ENCODE measurements around the gene TGIF1. TPM values are rescaled to one million over a fixed set of nuclear protein-coding genes. Genes with fewer than 3 reads are reported as not detected.

The TGIF1 gene
- total RNA-seq, 2 experiments from 2014 or later, result 23.7 to 24.1 TPM

- DNase-seq, result no peak
- H3K27me3 Mint-ChIP-seq (ENCODE audit: low read depth), result peaks cover 25% of the 10 kb centered on the region
- H3K27ac Mint-ChIP-seq, result no peak overlapping the region
- intact Hi-C loops (cut with micrococcal nuclease), result no loop called here
- CTCF ChIA-PET, result interaction anchor here (0.7 to 2.6 kb wide), 4 partner anchors 13 to 92 kb away, joined by 3 to 8 read pairs (median 4); no protein-coding TSS in a partner anchor
- peaks cover 20% of the 10 kb centered on the region for H3K4me1 Mint-ChIP-seq (ENCODE audit: low read depth)
- no peak overlapping the region for H3K4me3 Mint-ChIP-seq
- no peaks in the 10 kb centered on the region for H3K9me3 Mint-ChIP-seq
- H3K36me3 Mint-ChIP-seq (ENCODE audit: low read depth), result no peaks in the 10 kb centered on the region
Observed at GRCh38 chr18:3493501-3494244, 43.7 kb downstream of the TGIF1 start.

GRCh38 chr18:3494245-3494526, 44.2 kb downstream of the TGIF1 start:
- H3K4me1 Mint-ChIP-seq (ENCODE audit: low read depth), result peaks cover 22% of the 10 kb centered on the region
- peaks cover 27% of the 10 kb centered on the region for H3K27me3 Mint-ChIP-seq (ENCODE audit: low read depth)
- intact Hi-C loops (cut with micrococcal nuclease), result no loop called here
- H3K36me3 Mint-ChIP-seq (ENCODE audit: low read depth), result no peaks in the 10 kb centered on the region
- no peak overlapping the region for H3K4me3 Mint-ChIP-seq
- no peak for DNase-seq
- H3K9me3 Mint-ChIP-seq, result no peaks in the 10 kb centered on the region
- CTCF ChIA-PET, result interaction anchor here (1.4 to 2.6 kb wide), 3 partner anchors 13 to 91 kb away, joined by 3 to 8 read pairs (median 4); no protein-coding TSS in a partner anchor
- H3K27ac Mint-ChIP-seq, result no peak overlapping the region

GRCh38 chr18:3494569-3494968, 44.6 kb downstream of the TGIF1 start:
- no peaks in the 10 kb centered on the region for H3K9me3 Mint-ChIP-seq
- H3K27me3 Mint-ChIP-seq (ENCODE audit: low read depth), result peaks cover 30% of the 10 kb centered on the region
- DNase-seq, result no peak
- no peaks in the 10 kb centered on the region for H3K36me3 Mint-ChIP-seq (ENCODE audit: low read depth)
- no peak overlapping the region for H3K27ac Mint-ChIP-seq
- no peak overlapping the region for H3K4me3 Mint-ChIP-seq
- CTCF ChIA-PET, result interaction anchor here (1.4 to 2.6 kb wide), 4 partner anchors 9 to 91 kb away, joined by 3 to 8 read pairs (median 4); no protein-coding TSS in a partner anchor
- intact Hi-C loops (cut with micrococcal nuclease), result no loop called here
- peaks cover 26% of the 10 kb centered on the region for H3K4me1 Mint-ChIP-seq (ENCODE audit: low read depth)

- intact Hi-C loops (cut with micrococcal nuclease), result no loop called here
- peaks cover 33% of the 10 kb centered on the region for H3K27me3 Mint-ChIP-seq (ENCODE audit: low read depth)
Observed at GRCh38 chr18:3495691-3496430, 45.9 kb downstream of the TGIF1 start.

GRCh38 chr18:3498698-3499471, 48.9 kb downstream of the TGIF1 start:
- peak overlapping the region; percentile 62 for H3K4me3 Mint-ChIP-seq
- intact Hi-C loops (cut with micrococcal nuclease), result no loop called here
- DNase-seq, result peak; percentile 30
- no peaks in the 10 kb centered on the region for H3K36me3 Mint-ChIP-seq (ENCODE audit: low read depth)
- peaks cover 34% of the 10 kb centered on the region for H3K27me3 Mint-ChIP-seq (ENCODE audit: low read depth)
- H3K4me1 Mint-ChIP-seq (ENCODE audit: low read depth), result peaks cover 29% of the 10 kb centered on the region
- no peaks in the 10 kb centered on the region for H3K9me3 Mint-ChIP-seq
- no peak overlapping the region for H3K27ac Mint-ChIP-seq
- CTCF ChIA-PET, result interaction anchor here (0.6 to 2.7 kb wide), 6 partner anchors 9 to 175 kb away, joined by 3 to 9 read pairs (median 3); no protein-coding TSS in a partner anchor

More at GRCh38 chr18:3495691-3496430, 45.9 kb downstream of the TGIF1 start:
- no peak for DNase-seq
- no peaks in the 10 kb centered on the region for H3K9me3 Mint-ChIP-seq
- H3K27ac Mint-ChIP-seq, result no peak overlapping the region
- H3K4me1 Mint-ChIP-seq (ENCODE audit: low read depth), result peaks cover 30% of the 10 kb centered on the region
- CTCF ChIA-PET, result interaction anchor here (1.4 kb wide), 1 partner anchor 10 kb away, joined by 3 read pairs; no protein-coding TSS in a partner anchor
- H3K4me3 Mint-ChIP-seq, result no peak overlapping the region
- no peaks in the 10 kb centered on the region for H3K36me3 Mint-ChIP-seq (ENCODE audit: low read depth)

- CTCF ChIA-PET, result interaction anchor here (0.6 to 2.7 kb wide), 5 partner anchors 9 to 176 kb away, joined by 3 to 9 read pairs (median 4); no protein-coding TSS in a partner anchor
- Mint-ChIP-seq H3K36me3 (ENCODE audit: low read depth) (no peaks in the 10 kb centered on the region), H3K27me3 (ENCODE audit: low read depth) (peaks cover 31% of the 10 kb centered on the region), H3K27ac (no peak overlapping the region), H3K4me1 (ENCODE audit: low read depth) (peaks cover 25% of the 10 kb centered on the region), H3K4me3 (peak overlapping the region; percentile 52), H3K9me3 (no peaks in the 10 kb centered on the region)
- no peak for DNase-seq
- intact Hi-C loops (cut with micrococcal nuclease), result no loop called here
Observed at GRCh38 chr18:3499501-3499900, 49.5 kb downstream of the TGIF1 start.

- peaks cover 22% of the 10 kb centered on the region for H3K4me1 Mint-ChIP-seq (ENCODE audit: low read depth)
- CTCF ChIA-PET, result interaction anchor here (1.0 to 2.7 kb wide), 4 partner anchors 45 to 202 kb away, joined by 3 to 9 read pairs (median 5); no protein-coding TSS in a partner anchor
- H3K27me3 Mint-ChIP-seq (ENCODE audit: low read depth), result peaks cover 31% of the 10 kb centered on the region
- no peak for DNase-seq
- H3K36me3 Mint-ChIP-seq (ENCODE audit: low read depth), result no peaks in the 10 kb centered on the region
- intact Hi-C loops (cut with micrococcal nuclease), result no loop called here
- no peaks in the 10 kb centered on the region for H3K9me3 Mint-ChIP-seq
- no peak overlapping the region for H3K27ac Mint-ChIP-seq
- H3K4me3 Mint-ChIP-seq, result no peak overlapping the region
Observed at GRCh38 chr18:3500016-3500415, 50.0 kb downstream of the TGIF1 start.

GRCh38 chr18:3502650-3503049, 52.7 kb downstream of the TGIF1 start:
- no peak for DNase-seq
- H3K27ac Mint-ChIP-seq, result no peak overlapping the region
- CTCF ChIA-PET, result no interaction called here
- peaks cover 17% of the 10 kb centered on the region for H3K4me1 Mint-ChIP-seq (ENCODE audit: low read depth)
- H3K9me3 Mint-ChIP-seq, result no peaks in the 10 kb centered on the region
- H3K36me3 Mint-ChIP-seq (ENCODE audit: low read depth), result no peaks in the 10 kb centered on the region
- no peak overlapping the region for H3K4me3 Mint-ChIP-seq
- H3K27me3 Mint-ChIP-seq (ENCODE audit: low read depth), result peaks cover 29% of the 10 kb centered on the region
- intact Hi-C loops (cut with micrococcal nuclease), result no loop called here

- intact Hi-C loops (cut with micrococcal nuclease), result no loop called here
- CTCF ChIA-PET, result interaction anchor here (1.2 kb wide), 1 partner anchor 161 kb away, joined by 3 read pairs; no protein-coding TSS in a partner anchor
- H3K36me3 Mint-ChIP-seq (ENCODE audit: low read depth), result no peaks in the 10 kb centered on the region
- peaks cover 16% of the 10 kb centered on the region for H3K27me3 Mint-ChIP-seq (ENCODE audit: low read depth)
- no peaks in the 10 kb centered on the region for H3K9me3 Mint-ChIP-seq
- no peak overlapping the region for H3K27ac Mint-ChIP-seq
- no peak for DNase-seq
- H3K4me3 Mint-ChIP-seq, result no peak overlapping the region
- H3K4me1 Mint-ChIP-seq (ENCODE audit: low read depth), result peaks cover 8% of the 10 kb centered on the region
Observed at GRCh38 chr18:3504637-3505036, 54.7 kb downstream of the TGIF1 start.

- H3K4me1 Mint-ChIP-seq (ENCODE audit: low read depth), result peaks cover 12% of the 10 kb centered on the region
- DNase-seq, result no peak
- no peak overlapping the region for H3K27ac Mint-ChIP-seq
- H3K4me3 Mint-ChIP-seq, result no peak overlapping the region
- CTCF ChIA-PET, result interaction anchor here (0.7 to 1.3 kb wide), 3 partner anchors 9 to 76 kb away, joined by 3 to 4 read pairs (median 3); no protein-coding TSS in a partner anchor
- no peaks in the 10 kb centered on the region for H3K27me3 Mint-ChIP-seq (ENCODE audit: low read depth)
- no peaks in the 10 kb centered on the region for H3K36me3 Mint-ChIP-seq (ENCODE audit: low read depth)
- H3K9me3 Mint-ChIP-seq, result no peaks in the 10 kb centered on the region
- intact Hi-C loops (cut with micrococcal nuclease), result no loop called here
Observed at GRCh38 chr18:3508576-3509549, 58.9 kb downstream of the TGIF1 start.
